ENCODE data around the gene ELMO1. TPM values are rescaled to one million over a fixed set of nuclear protein-coding genes. Genes with fewer than 3 reads are reported as not detected.

ELMO1 gene
- total and polyA plus RNA-seq, 2 of the 13 experiments (the other 11 are each of a cell fraction or from before 2014, with no cell fraction given) = 0.11 to 0.17 TPM

- Histone ChIP-seq H3K4me2 (ENCODE audit: low read depth, low read length) (no peak overlapping the region), H4K20me1 (ENCODE audit: insufficient read depth, low read length) (no peaks in the 10 kb centered on the region), H3K36me3 (replicated peaks in 1 of 2; ENCODE audit: control insufficient read depth in 1 of 2, insufficient read depth in 2 of 2, low read length in 2 of 2) (no peaks in the 10 kb centered on the region), H3K4me3 (replicated peaks in 1 of 3; ENCODE audit: insufficient read depth in 1 of 3, low read depth in 2 of 3, low read length in 3 of 3) (no peak overlapping the region), H3K4me1 (ENCODE audit: insufficient read depth, low read length) (peaks cover 27% of the 10 kb centered on the region), H3K27me3 (ENCODE audit: control insufficient read depth in 1 of 2, insufficient read depth in 2 of 2, low read length in 2 of 2) (no peaks in the 10 kb centered on the region), H3K79me2 (ENCODE audit: insufficient read depth, low read length) (no peaks in the 10 kb centered on the region), H3K27ac (ENCODE audit: extremely low read length, insufficient read depth, low read length) (no peak overlapping the region), H2AFZ (ENCODE audit: low read length) (no peak overlapping the region), H3K9ac (ENCODE audit: insufficient read depth, low read depth, low read length) (no peak overlapping the region), H3K9me3 (ENCODE audit: low read length) (no peaks in the 10 kb centered on the region)
- FAIRE-seq = no peak
- ChIA-PET CTCF (ENCODE audit: low intra/inter-chr PET ratio, low total read pairs) (no interaction called here), POLR2A (no interaction called here)
- DNase-seq (ENCODE audit: low spot score) = no peak
- WGBS (ENCODE audit: low lambda C conversion rate) = 13% methylated on average over 1 of the region's 1 CpG
- TF ChIP-seq ZNF792 (CRISPR knock-in tag; IDR thresholded peaks at IDR 0.05) = no peak
- no TSS peak for BruUV-seq (replicated peaks)
- ATAC-seq = no peak
- in situ Hi-C loops (cut with HindIII; ENCODE audit: extremely low pct_ligation_motif_present, low pct_unique_long_range_greater_than_20kb) = no loop called here
- intact Hi-C loops (cut with micrococcal nuclease; ENCODE audit: unreplicated experiment) = no loop called here
These were observed 38.1 kb downstream of the ELMO1 start for GRCh38 chr7:37410305-37411229.

DNA sequence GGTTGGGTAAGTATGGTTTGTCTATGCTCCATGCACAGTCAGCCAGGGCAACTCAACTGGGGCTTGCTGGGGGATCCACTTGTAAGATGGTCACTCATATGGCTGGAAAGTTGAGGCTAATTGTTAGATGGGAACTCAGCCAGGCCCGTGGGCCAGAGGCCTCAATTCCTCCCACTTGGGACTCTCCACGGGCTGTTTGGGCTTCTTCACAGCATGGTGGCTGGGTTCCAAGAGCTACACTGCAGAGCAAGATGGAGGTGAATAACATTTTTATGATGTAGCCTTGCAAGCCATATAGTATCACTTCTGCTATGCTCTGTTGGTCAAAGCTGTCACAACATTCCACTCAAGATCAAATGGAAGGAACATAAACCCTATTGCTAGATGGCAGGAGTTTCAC lies 39.2 kb downstream of the ELMO1 start:
- Histone ChIP-seq H3K79me2 (ENCODE audit: insufficient read depth, low read length) (no peaks in the 10 kb centered on the region), H3K4me2 (ENCODE audit: low read depth, low read length) (no peak overlapping the region), H3K4me3 (replicated peaks in 1 of 3; ENCODE audit: insufficient read depth in 1 of 3, low read depth in 2 of 3, low read length in 3 of 3) (no peak overlapping the region), H3K27ac (ENCODE audit: extremely low read length, insufficient read depth, low read length) (no peak overlapping the region), H3K4me1 (ENCODE audit: insufficient read depth, low read length) (peaks cover 19% of the 10 kb centered on the region), H3K9ac (ENCODE audit: insufficient read depth, low read depth, low read length) (no peak overlapping the region), H3K27me3 (ENCODE audit: control insufficient read depth in 1 of 2, insufficient read depth in 2 of 2, low read length in 2 of 2) (no peaks in the 10 kb centered on the region), H2AFZ (ENCODE audit: low read length) (no peak overlapping the region), H3K9me3 (ENCODE audit: low read length) (no peaks in the 10 kb centered on the region), H3K36me3 (replicated peaks in 1 of 2; ENCODE audit: control insufficient read depth in 1 of 2, insufficient read depth in 2 of 2, low read length in 2 of 2) (no peaks in the 10 kb centered on the region), H4K20me1 (ENCODE audit: insufficient read depth, low read length) (no peaks in the 10 kb centered on the region)
- WGBS (ENCODE audit: low lambda C conversion rate) = 0% methylated on average over 1 of the region's 2 CpGs
- POLR2A ChIA-PET = no interaction called here
- intact Hi-C loops (cut with micrococcal nuclease; ENCODE audit: unreplicated experiment) (no loop called here), in situ Hi-C loops (cut with HindIII; ENCODE audit: extremely low pct_ligation_motif_present, low pct_unique_long_range_greater_than_20kb) (no loop called here)
- FAIRE-seq (no peak), DNase-seq (ENCODE audit: low spot score) (no peak), ATAC-seq (no peak)
- no peak for TF ChIP-seq ZNF891 (CRISPR knock-in tag; IDR thresholded peaks at IDR 0.05)
- no peak for TF ChIP-seq UBTF (CRISPR knock-in tag; IDR thresholded peaks at IDR 0.05)
- TF ChIP-seq ZNF737 (CRISPR knock-in tag; IDR thresholded peaks at IDR 0.05; ENCODE audit: borderline replicate concordance) = no peak
- TF ChIP-seq, protein P1, sequence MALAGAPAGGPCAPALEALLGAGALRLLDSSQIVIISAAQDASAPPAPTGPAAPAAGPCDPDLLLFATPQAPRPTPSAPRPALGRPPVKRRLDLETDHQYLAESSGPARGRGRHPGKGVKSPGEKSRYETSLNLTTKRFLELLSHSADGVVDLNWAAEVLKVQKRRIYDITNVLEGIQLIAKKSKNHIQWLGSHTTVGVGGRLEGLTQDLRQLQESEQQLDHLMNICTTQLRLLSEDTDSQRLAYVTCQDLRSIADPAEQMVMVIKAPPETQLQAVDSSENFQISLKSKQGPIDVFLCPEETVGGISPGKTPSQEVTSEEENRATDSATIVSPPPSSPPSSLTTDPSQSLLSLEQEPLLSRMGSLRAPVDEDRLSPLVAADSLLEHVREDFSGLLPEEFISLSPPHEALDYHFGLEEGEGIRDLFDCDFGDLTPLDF (CRISPR knock-in tag; IDR thresholded peaks at IDR 0.05) = no peak
- TF ChIP-seq FOXC1 (CRISPR knock-in tag; IDR thresholded peaks at IDR 0.05; ENCODE audit: borderline replicate concordance) = no peak
- CTCF ChIA-PET (ENCODE audit: low intra/inter-chr PET ratio, low total read pairs) = no interaction called here
- no TSS peak for BruUV-seq (replicated peaks)

Measured in HepG2 (cell line).